Caco-2 (cell line): Measurements from ENCODE around the gene PCAT7. TPM values are rescaled to one million over a fixed set of nuclear protein-coding genes. Genes with fewer than 3 reads are reported as not detected.

ENCODE experiments used
- BruUV-seq: library from RNA; stranded (reverse); fragments of 400-500 nt; replicated peaks from 2 replicates; lab custom pipeline; 2021; lab: Mats Ljungman, UMichigan
- CTCF ChIA-PET: fragments of 300-600 bp; sonication (Branson Sonifier 250); formaldehyde crosslinking; loops from one replicate; lab custom pipeline; 2022; ENCODE audit warnings: antibody characterized with exemption; lab: Charles Lee
- POLR2A ChIA-PET: fragments of 300-600 bp; sonication (Branson Sonifier 250); formaldehyde crosslinking; loops from one replicate; lab custom pipeline; 2022; ENCODE audit warnings: antibody characterized with exemption; lab: Charles Lee
- DNase-seq, 2 experiments: peaks; one replicate each; pipeline versions ENCODE4 v3.0.0 to v3.0.0-alpha.2; 2020 to 2022
- H3K27me3 ChIP-seq: replicated peaks from 2 replicates; pipeline ENCODE4 v1.6.0; 2011; ENCODE audit warnings: low read length; ENCODE audit not compliant: control insufficient read depth, insufficient read depth
- H3K36me3 ChIP-seq: 2 replicates; pipeline ENCODE4 v1.5.1; 2011; ENCODE audit warnings: low read length; ENCODE audit not compliant: control insufficient read depth, insufficient read depth
- H3K4me1 ChIP-seq: fragments of 250-450 bp; sonication (Bioruptor Pico); 2 replicates; pipeline ENCODE4 v1.5.1; 2020; ENCODE audit warnings: mild to moderate bottlenecking
- H3K4me3 ChIP-seq: 2 replicates; pipeline ENCODE4 v1.5.1; 2011; ENCODE audit warnings: low read depth, mild to moderate bottlenecking, control low read depth, low read length
- H3K9me3 ChIP-seq: fragments of 250-450 bp; sonication (Bioruptor Pico); 2 replicates; pipeline ENCODE4 v1.5.1; 2020; ENCODE audit warnings: mild to moderate bottlenecking, moderate library complexity
- H3K27ac Mint-ChIP-seq: one replicate; pipeline ENCODE4 v1.8.0; 2022; ENCODE audit warnings: mixed read lengths; ENCODE audit not compliant: unreplicated experiment
- H3K27me3 Mint-ChIP-seq: one replicate; pipeline ENCODE4 v1.8.0; 2022; ENCODE audit warnings: mixed read lengths; ENCODE audit not compliant: insufficient read depth, unreplicated experiment
- H3K36me3 Mint-ChIP-seq: one replicate; pipeline ENCODE4 v1.8.0; 2022; ENCODE audit warnings: mild to moderate bottlenecking, mixed read lengths; ENCODE audit not compliant: insufficient read depth, unreplicated experiment
- H3K4me1 Mint-ChIP-seq: one replicate; pipeline ENCODE4 v1.8.0; 2022; ENCODE audit warnings: low read depth, mixed read lengths; ENCODE audit not compliant: unreplicated experiment
- H3K4me3 Mint-ChIP-seq: one replicate; pipeline ENCODE4 v1.8.0; 2022; ENCODE audit warnings: mild to moderate bottlenecking, moderate library complexity, mixed read lengths; ENCODE audit not compliant: unreplicated experiment
- H3K9me3 Mint-ChIP-seq: one replicate; pipeline ENCODE4 v1.8.0; 2022; ENCODE audit warnings: mixed read lengths; ENCODE audit not compliant: unreplicated experiment
- CTCF ChIP-seq, 2 experiments: fragments of 200-600 bp in 1 of 2; IDR thresholded peaks; 1 replicate in 1 of 2; 2 replicates in 1 of 2; pipeline versions ENCODE4 v1.5.1 to v1.8.0; 2011 to 2022; ENCODE audit warnings: antibody characterized with exemption in 1 of 2, control low read depth in 1 of 2, inconsistent platforms in 1 of 2, low read depth in 1 of 2, low read length in 1 of 2, mild to moderate bottlenecking in 1 of 2, moderate library complexity in 1 of 2; ENCODE audit not compliant: insufficient read depth in 1 of 2, severe bottlenecking in 1 of 2, unreplicated experiment in 1 of 2
- intact Hi-C: fragments of 100-400 bp; cut with micrococcal nuclease; formaldehyde crosslinking; loops from one replicate; pipeline ENCODE4 v1.10.0; 2022; ENCODE audit not compliant: unreplicated experiment
- total RNA-seq: library from RNA; stranded (reverse); gene quantifications from 2 replicates; pipeline ENCODE4 v1.2.3, GENCODE V29; 2022

The PCAT7 gene
- total RNA-seq, 1 experiment from 2014 or later, result 10.4 TPM

GRCh38 chr9:94517254-94517653 is 37.6 kb upstream of the PCAT7 start:
- Mint-ChIP-seq H3K4me3 (no peak overlapping the region), H3K36me3 (no peaks in the 10 kb centered on the region), H3K27ac (no peak overlapping the region), H3K4me1 (peaks cover 7% of the 10 kb centered on the region), H3K27me3 (no peaks in the 10 kb centered on the region), H3K9me3 (no peaks in the 10 kb centered on the region)
- Histone ChIP-seq H3K36me3 (no peaks in the 10 kb centered on the region), H3K4me1 (0 out of 2 replicates have a peak, but pooled peaks cover 6% of the 10 kb centered on the region), H3K9me3 (no peaks in the 10 kb centered on the region), H3K27me3 (no peaks in the 10 kb centered on the region), H3K4me3 (no peak overlapping the region)
- intact Hi-C loops, result no loop called here
- POLR2A ChIA-PET, result no interaction called here
- CTCF ChIA-PET, result interaction anchor here (0.7 kb wide), 1 partner anchor 15 kb away, joined by 4 read pairs; no protein-coding TSS in a partner anchor
- TF ChIP-seq CTCF (IDR thresholded peaks at IDR 0.05; ENCODE audit: insufficient read depth in 1 of 2, low read depth in 1 of 2, low read length in 1 of 2, severe bottlenecking in 1 of 2, unreplicated experiment in 1 of 2), result no peak
- DNase-seq, result no peak
- no TSS peak for BruUV-seq

- no peak for DNase-seq
- intact Hi-C loops, result no loop called here
- ChIA-PET CTCF (no interaction called here), POLR2A (no interaction called here)
- no peaks in the 10 kb centered on the region for H3K27me3 Mint-ChIP-seq
- TF ChIP-seq CTCF (IDR thresholded peaks at IDR 0.05; ENCODE audit: insufficient read depth in 1 of 2, low read depth in 1 of 2, low read length in 1 of 2, severe bottlenecking in 1 of 2, unreplicated experiment in 1 of 2), result no peak
- H3K4me1 Mint-ChIP-seq, result no peaks in the 10 kb centered on the region
- no TSS peak for BruUV-seq
- no peak overlapping the region for H3K4me3 Mint-ChIP-seq
- H3K36me3 Mint-ChIP-seq, result no peaks in the 10 kb centered on the region
- no peaks in the 10 kb centered on the region for H3K36me3 ChIP-seq
- no peaks in the 10 kb centered on the region for H3K27me3 ChIP-seq
- no peak overlapping the region for H3K4me3 ChIP-seq
- H3K4me1 ChIP-seq, result no peaks in the 10 kb centered on the region
- H3K9me3 ChIP-seq, result no peaks in the 10 kb centered on the region
- H3K9me3 Mint-ChIP-seq, result no peaks in the 10 kb centered on the region
- no peak overlapping the region for H3K27ac Mint-ChIP-seq
These were observed 29.4 kb upstream of the PCAT7 start for GRCh38 chr9:94525396-94526035.

- no peaks in the 10 kb centered on the region for H3K36me3 Mint-ChIP-seq
- Histone ChIP-seq H3K36me3 (no peaks in the 10 kb centered on the region), H3K27me3 (no peaks in the 10 kb centered on the region), H3K4me3 (no peak overlapping the region), H3K4me1 (no peaks in the 10 kb centered on the region), H3K9me3 (no peaks in the 10 kb centered on the region)
- intact Hi-C loops, result no loop called here
- H3K4me3 Mint-ChIP-seq, result no peak overlapping the region
- POLR2A ChIA-PET, result no interaction called here
- H3K27ac Mint-ChIP-seq, result no peak overlapping the region
- no peaks in the 10 kb centered on the region for H3K9me3 Mint-ChIP-seq
- CTCF ChIA-PET, result no interaction called here
- TF ChIP-seq CTCF (IDR thresholded peaks at IDR 0.05; ENCODE audit: insufficient read depth in 1 of 2, low read depth in 1 of 2, low read length in 1 of 2, severe bottlenecking in 1 of 2, unreplicated experiment in 1 of 2), result no peak
- no peaks in the 10 kb centered on the region for H3K27me3 Mint-ChIP-seq
- BruUV-seq, result no TSS peak
- DNase-seq, result no peak
- H3K4me1 Mint-ChIP-seq, result no peaks in the 10 kb centered on the region
These were observed 28.6 kb upstream of the PCAT7 start for GRCh38 chr9:94526271-94526670.
